OCI-LY3 (cell line): ENCODE results near the gene NHLRC4.

ENCODE experiments used
- EZH2phosphoT487 ChIP-seq: fragments of 200-600 bp; shearing (Covaris generic); IDR thresholded peaks from 2 replicates; pipeline ENCODE4 v1.6.1; 2018; ENCODE audit warnings: antibody characterized with exemption, mixed run types, low read depth
- TF ChIP-seq, protein P1 (sequence below): fragments of 200-600, 300-600 bp; sonication (generic); IDR thresholded peaks from 2 replicates; pipeline ENCODE4 v1.5.1; 2014; ENCODE audit warnings: antibody characterized with exemption, low read length, low read depth

- TF ChIP-seq EZH2phosphoT487: no peak
- TF ChIP-seq, protein P1, sequence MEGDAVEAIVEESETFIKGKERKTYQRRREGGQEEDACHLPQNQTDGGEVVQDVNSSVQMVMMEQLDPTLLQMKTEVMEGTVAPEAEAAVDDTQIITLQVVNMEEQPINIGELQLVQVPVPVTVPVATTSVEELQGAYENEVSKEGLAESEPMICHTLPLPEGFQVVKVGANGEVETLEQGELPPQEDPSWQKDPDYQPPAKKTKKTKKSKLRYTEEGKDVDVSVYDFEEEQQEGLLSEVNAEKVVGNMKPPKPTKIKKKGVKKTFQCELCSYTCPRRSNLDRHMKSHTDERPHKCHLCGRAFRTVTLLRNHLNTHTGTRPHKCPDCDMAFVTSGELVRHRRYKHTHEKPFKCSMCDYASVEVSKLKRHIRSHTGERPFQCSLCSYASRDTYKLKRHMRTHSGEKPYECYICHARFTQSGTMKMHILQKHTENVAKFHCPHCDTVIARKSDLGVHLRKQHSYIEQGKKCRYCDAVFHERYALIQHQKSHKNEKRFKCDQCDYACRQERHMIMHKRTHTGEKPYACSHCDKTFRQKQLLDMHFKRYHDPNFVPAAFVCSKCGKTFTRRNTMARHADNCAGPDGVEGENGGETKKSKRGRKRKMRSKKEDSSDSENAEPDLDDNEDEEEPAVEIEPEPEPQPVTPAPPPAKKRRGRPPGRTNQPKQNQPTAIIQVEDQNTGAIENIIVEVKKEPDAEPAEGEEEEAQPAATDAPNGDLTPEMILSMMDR: no peak
Measured at GRCh38 chr16:519425-519824, 47.4 kb upstream of the NHLRC4 start.
